ENCODE results near the gene TMEM175.

The TMEM175 gene

GRCh38 chr4:1002631-1003251 is 70.5 kb downstream of the TMEM175 start:
- DNase-seq (ENCODE audit: low read depth in 3 of 3), result no peak

- no peak for DNase-seq (ENCODE audit: low read depth in 3 of 3)
These were observed 71.2 kb downstream of the TMEM175 start for GRCh38 chr4:1003271-1004070.

GRCh38 chr4:1004071-1004418 is 71.8 kb downstream of the TMEM175 start:
- no peak for DNase-seq (ENCODE audit: low read depth in 3 of 3)

GRCh38 chr4:1004557-1005485 is 72.6 kb downstream of the TMEM175 start:
- no peak for DNase-seq (ENCODE audit: low read depth in 3 of 3)

GRCh38 chr4:1006856-1007255 is 74.6 kb downstream of the TMEM175 start:
- DNase-seq (ENCODE audit: low read depth in 3 of 3), result no peak

Measured in stimulated activated CD4-positive, alpha-beta T cell treated with anti-CD3 and anti-CD28 coated beads, TNF-alpha, amount 100 ng/mL, for 48 hours (primary cell).